ENCODE data around the gene ASIC4. TPM values are rescaled to one million over a fixed set of nuclear protein-coding genes. Genes with fewer than 3 reads are reported as not detected.

Gene ASIC4
- total and polyA plus RNA-seq, 7 donors, result under 0.01 to 0.07 TPM; not detected in 5

GRCh38 chr2:219474285-219475060 lies 39.8 kb upstream of the ASIC4 start:
- no peak for DNase-seq
- Histone ChIP-seq H3K27ac (peak overlapping the region; percentile 58 to 99 (median 99)), H3K36me3 (peaks cover 16 to 85% (median 38%) of the 10 kb centered on the region in 4 donors), H3K4me3 (no peak overlapping the region), H3K4me1 (peaks cover 0 to 42% (median 26%) of the 10 kb centered on the region in 4 donors), H3K27me3 (no peaks in the 10 kb centered on the region), H3K9me3 (no peaks in the 10 kb centered on the region)
- TF ChIP-seq POLR2AphosphoS5 (IDR thresholded peaks at IDR 0.05) (no peak), EP300 (IDR thresholded peaks at IDR 0.05) (no peak), POLR2A (IDR thresholded peaks at IDR 0.05) (no peak), CTCF (IDR thresholded peaks at IDR 0.05) (no peak)
- intact Hi-C loops (cut with DNase I), result no loop called here
- 70 to 85% methylated on average over 11 of the region's 11 CpGs for WGBS, 2 donors

GRCh38 chr2:219475278-219475677 lies 39.0 kb upstream of the ASIC4 start:
- peak overlapping the region; percentile 58 to 99 (median 99) for H3K27ac ChIP-seq
- no peak overlapping the region for H3K4me3 ChIP-seq
- H3K4me1 ChIP-seq, result peaks cover 0 to 36% (median 24%) of the 10 kb centered on the region in 4 donors
- no peak for DNase-seq
- intact Hi-C loops (cut with DNase I), result no loop called here
- TF ChIP-seq CTCF (IDR thresholded peaks at IDR 0.05) (no peak), POLR2A (IDR thresholded peaks at IDR 0.05) (no peak), EP300 (IDR thresholded peaks at IDR 0.05) (no peak), POLR2AphosphoS5 (IDR thresholded peaks at IDR 0.05) (no peak)
- no peaks in the 10 kb centered on the region for H3K27me3 ChIP-seq
- H3K36me3 ChIP-seq, result peaks cover 24 to 85% (median 42%) of the 10 kb centered on the region in 4 donors
- no peaks in the 10 kb centered on the region for H3K9me3 ChIP-seq
- 44 to 77% methylated on average over 6 of the region's 6 CpGs for WGBS, 2 donors

GRCh38 chr2:219475697-219476651 lies 38.3 kb upstream of the ASIC4 start:
- Histone ChIP-seq H3K9me3 (no peaks in the 10 kb centered on the region), H3K36me3 (peaks cover 31 to 90% (median 44%) of the 10 kb centered on the region in 4 donors), H3K27me3 (no peaks in the 10 kb centered on the region), H3K4me3 (peak overlapping the region in 1 of 4 donors; percentile 6), H3K27ac (peak overlapping the region; percentile 58 to 99 (median 99)), H3K4me1 (peaks cover 0 to 34% (median 24%) of the 10 kb centered on the region in 4 donors)
- intact Hi-C loops (cut with DNase I), result loop anchor here (1.0 kb wide), 1 partner anchor 54 kb away; no protein-coding TSS in a partner anchor
- peak; percentile 90 for DNase-seq
- WGBS, 2 donors, result 26 to 41% methylated on average over 14 of the region's 14 CpGs
- peak in 2 of 4 donors; percentile 36 to 38 for TF ChIP-seq POLR2AphosphoS5 (IDR thresholded peaks at IDR 0.05)
- no peak for TF ChIP-seq EP300 (IDR thresholded peaks at IDR 0.05)
- no peak for TF ChIP-seq POLR2A (IDR thresholded peaks at IDR 0.05)
- peak; percentile 85 to 89 (median 86) for TF ChIP-seq CTCF (IDR thresholded peaks at IDR 0.05)

GRCh38 chr2:219476652-219477151 lies 37.6 kb upstream of the ASIC4 start:
- Histone ChIP-seq H3K4me3 (peak overlapping the region in 1 of 4 donors; percentile 6), H3K4me1 (peaks cover 0 to 34% (median 24%) of the 10 kb centered on the region in 4 donors), H3K27me3 (no peaks in the 10 kb centered on the region), H3K27ac (peak overlapping the region; percentile 58 to 99 (median 99)), H3K36me3 (peaks cover 31 to 90% (median 48%) of the 10 kb centered on the region in 4 donors), H3K9me3 (no peaks in the 10 kb centered on the region)
- intact Hi-C loops (cut with DNase I), result loop anchor here (1.0 kb wide), 1 partner anchor 54 kb away; no protein-coding TSS in a partner anchor
- no peak for DNase-seq
- TF ChIP-seq EP300 (IDR thresholded peaks at IDR 0.05), result no peak
- no peak for TF ChIP-seq POLR2A (IDR thresholded peaks at IDR 0.05)
- TF ChIP-seq CTCF (IDR thresholded peaks at IDR 0.05), result no peak
- TF ChIP-seq POLR2AphosphoS5 (IDR thresholded peaks at IDR 0.05), result no peak
- WGBS, 2 donors, result 8 to 20% methylated on average over 16 of the region's 16 CpGs
